ENCODE data around the gene DMD.
"Not testable (repeated sequence)": the region's sequence is repeated elsewhere in the genome, so short reads cannot be mapped to it uniquely, and the experiment has no call there.

Gene DMD

GRCh38 chrX:32852203-32852602 is 359.1 kb downstream of the DMD start:
- no peak for DNase-seq (ENCODE audit: low read depth)

GRCh38 chrX:32851556-32851955 is 359.8 kb downstream of the DMD start:
- DNase-seq (ENCODE audit: low read depth), result no peak

GRCh38 chrX:32847921-32848320 is 363.4 kb downstream of the DMD start:
- no peak for DNase-seq (ENCODE audit: low read depth)

- no peak for DNase-seq (ENCODE audit: low read depth)
These were observed 369.3 kb downstream of the DMD start for GRCh38 chrX:32842053-32842452.

GRCh38 chrX:32839781-32840180 is 371.6 kb downstream of the DMD start:
- DNase-seq (ENCODE audit: low read depth), result no peak

GRCh38 chrX:32825009-32825408 is 386.3 kb downstream of the DMD start:
- DNase-seq (ENCODE audit: low read depth), result no peak

GRCh38 chrX:32804034-32804433 is 407.3 kb downstream of the DMD start:
- DNase-seq (ENCODE audit: low read depth), result no peak

GRCh38 chrX:32798990-32799389 is 412.4 kb downstream of the DMD start:
- DNase-seq (ENCODE audit: low read depth), result no peak

- no peak for DNase-seq (ENCODE audit: low read depth)
These were observed 422.4 kb downstream of the DMD start for GRCh38 chrX:32788936-32789335.

- no peak for DNase-seq (ENCODE audit: low read depth)
These were observed 431.2 kb downstream of the DMD start for GRCh38 chrX:32780109-32780508.

- no peak for DNase-seq (ENCODE audit: low read depth)
These were observed 432.4 kb downstream of the DMD start for GRCh38 chrX:32778965-32779364.

- DNase-seq (ENCODE audit: low read depth), result no peak
These were observed 436.4 kb downstream of the DMD start for GRCh38 chrX:32774966-32775365.

GRCh38 chrX:32749070-32749469 is 462.3 kb downstream of the DMD start:
- DNase-seq (ENCODE audit: low read depth), result no peak

- no peak for DNase-seq (ENCODE audit: low read depth)
These were observed 466.0 kb downstream of the DMD start for GRCh38 chrX:32745323-32745722.

GRCh38 chrX:32744921-32745320 is 466.4 kb downstream of the DMD start:
- DNase-seq (ENCODE audit: low read depth), result no peak

GRCh38 chrX:32741910-32742309 is 469.4 kb downstream of the DMD start:
- DNase-seq (ENCODE audit: low read depth), result no peak

- no peak for DNase-seq (ENCODE audit: low read depth)
These were observed 502.8 kb downstream of the DMD start for GRCh38 chrX:32708542-32708941.

GRCh38 chrX:32705385-32705784 is 506.0 kb downstream of the DMD start:
- not testable (repeated sequence) for DNase-seq (ENCODE audit: low read depth)

GRCh38 chrX:32687379-32687778 is 524.0 kb downstream of the DMD start:
- no peak for DNase-seq (ENCODE audit: low read depth)

GRCh38 chrX:32678487-32678886 is 532.9 kb downstream of the DMD start:
- no peak for DNase-seq (ENCODE audit: low read depth)

GRCh38 chrX:32673193-32673592 is 538.2 kb downstream of the DMD start:
- DNase-seq (ENCODE audit: low read depth), result no peak

GRCh38 chrX:32662516-32662915 is 548.8 kb downstream of the DMD start:
- DNase-seq (ENCODE audit: low read depth), result no peak

GRCh38 chrX:32644476-32645245 is 566.7 kb downstream of the DMD start:
- no peak for DNase-seq (ENCODE audit: low read depth)

GRCh38 chrX:32642283-32642682 is 569.1 kb downstream of the DMD start:
- DNase-seq (ENCODE audit: low read depth), result no peak
